Measurements from ENCODE around the gene FPR1.

Gene FPR1

DNA sequence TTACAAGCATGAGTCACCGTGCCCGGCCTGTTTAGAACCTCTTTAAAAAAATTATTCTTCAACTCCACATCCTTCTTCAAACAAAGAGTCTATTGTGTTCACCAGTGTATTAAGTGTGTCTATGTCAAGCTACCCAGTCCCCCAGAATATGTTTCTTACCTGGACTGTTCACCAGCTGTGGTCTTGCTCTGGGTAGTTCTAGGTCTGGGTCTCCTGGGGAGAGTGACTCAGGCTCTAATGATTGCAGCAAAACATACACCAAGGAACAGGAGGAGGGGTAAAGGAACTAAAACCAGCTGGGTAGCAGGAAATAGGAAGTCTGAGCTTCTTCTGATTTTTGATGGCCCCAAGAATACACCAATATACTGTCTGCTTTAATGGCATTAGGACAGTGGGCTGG lies at the start of gene FPR1:
Gene FPR1 (minus strand): TSS at position 224 of the 400 bp plus-strand sequence. CDS start 4,884 bp downstream, outside the sequence.
- no peak for DNase-seq

- no peak for DNase-seq
Measured at GRCh38 chr19:51800473-51801244, 49.0 kb upstream of the FPR1 start.

DNA sequence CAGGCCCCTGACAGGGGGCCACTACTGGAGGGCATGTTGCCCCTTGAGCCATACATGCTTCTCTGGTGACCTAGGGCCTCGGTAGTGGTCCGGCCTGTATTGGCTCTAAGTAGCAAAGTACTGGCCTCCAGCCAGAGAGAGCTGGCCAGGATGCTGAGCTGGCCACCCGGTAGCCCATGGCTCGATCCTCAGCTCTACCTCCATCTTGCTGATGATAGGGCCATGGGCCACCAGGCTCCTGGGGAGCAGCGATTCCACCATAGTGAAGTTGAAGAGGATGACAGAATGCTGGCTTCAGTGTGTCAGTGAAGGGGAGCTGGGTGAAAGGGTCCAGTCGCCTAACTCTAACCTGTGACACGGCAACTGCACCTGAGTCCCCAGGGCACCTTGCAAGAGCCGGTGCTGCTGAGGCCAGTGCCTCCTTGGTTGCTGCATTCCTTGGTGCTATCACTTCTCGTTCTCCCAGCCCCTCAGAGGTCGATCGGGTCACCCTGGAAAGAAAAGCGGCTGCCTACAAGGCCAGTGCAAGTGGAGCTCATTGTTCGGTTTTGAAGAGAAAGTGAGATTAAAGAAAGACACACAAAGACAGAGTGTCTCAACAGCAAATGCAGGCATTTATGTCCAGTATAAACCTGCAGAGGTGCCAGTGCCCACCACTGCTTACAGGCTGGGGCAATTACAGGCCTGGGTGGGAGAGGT lies 48.2 kb upstream of the FPR1 start:
- DNase-seq, result no peak

DNA sequence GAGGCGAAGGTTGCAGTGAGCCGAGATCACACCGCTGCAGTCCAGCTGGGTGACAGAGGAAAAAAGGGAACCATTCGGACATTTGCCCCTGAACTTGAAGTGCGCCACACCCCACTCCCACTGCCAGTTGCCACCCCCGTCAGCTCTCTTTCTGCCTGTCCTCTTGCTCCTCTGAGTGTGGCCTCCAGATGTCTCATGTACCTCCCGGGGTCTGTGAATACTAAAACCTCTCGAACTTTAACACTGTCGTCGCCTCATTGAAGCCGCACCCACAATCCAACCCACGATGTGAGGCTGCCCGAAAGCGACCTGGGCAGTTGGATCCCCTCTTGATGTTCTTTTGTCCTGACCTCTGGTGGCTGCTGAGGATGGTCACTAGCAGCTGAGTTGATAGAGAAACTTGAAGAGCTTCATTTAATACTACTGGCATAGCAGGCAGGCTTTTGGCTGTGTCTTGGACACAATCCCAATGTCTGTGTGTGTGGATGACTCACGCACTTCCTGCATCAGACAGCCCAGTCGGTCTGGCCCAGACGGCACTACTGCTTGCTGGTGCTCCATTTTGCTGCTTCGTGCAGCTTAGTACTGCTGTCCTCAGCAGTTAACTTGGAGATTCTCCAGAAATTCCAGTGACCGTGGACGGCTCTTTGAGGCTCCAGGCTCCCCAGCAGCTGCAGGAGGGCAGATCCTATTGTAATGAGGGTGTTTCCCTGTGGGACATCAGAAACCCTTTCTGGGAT lies 47.5 kb upstream of the FPR1 start:
- no peak for DNase-seq

GRCh38 chr19:51798062-51798461 lies 46.4 kb upstream of the FPR1 start:
- DNase-seq, result no peak

DNA sequence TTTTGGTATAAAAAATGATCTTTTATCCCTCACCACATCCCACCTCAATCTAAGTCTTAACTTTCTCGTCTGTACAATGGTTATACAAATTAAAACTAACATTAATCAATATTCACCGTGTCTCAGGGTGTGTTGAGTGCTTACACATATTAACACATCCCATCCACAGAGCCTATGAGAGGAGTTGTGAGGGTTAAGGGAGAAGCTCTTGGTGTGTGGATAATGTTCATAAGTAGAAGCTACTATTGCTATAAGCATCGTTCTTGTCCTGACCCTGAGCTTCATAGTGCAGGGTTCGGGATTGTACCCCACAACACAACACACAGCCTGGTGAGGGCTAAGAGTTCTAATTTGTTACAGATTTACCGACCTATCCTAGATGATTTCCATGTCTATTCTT lies 45.8 kb upstream of the FPR1 start:
- no peak for DNase-seq

- DNase-seq, result no peak
Measured at GRCh38 chr19:51796195-51796679, 44.6 kb upstream of the FPR1 start.

DNA sequence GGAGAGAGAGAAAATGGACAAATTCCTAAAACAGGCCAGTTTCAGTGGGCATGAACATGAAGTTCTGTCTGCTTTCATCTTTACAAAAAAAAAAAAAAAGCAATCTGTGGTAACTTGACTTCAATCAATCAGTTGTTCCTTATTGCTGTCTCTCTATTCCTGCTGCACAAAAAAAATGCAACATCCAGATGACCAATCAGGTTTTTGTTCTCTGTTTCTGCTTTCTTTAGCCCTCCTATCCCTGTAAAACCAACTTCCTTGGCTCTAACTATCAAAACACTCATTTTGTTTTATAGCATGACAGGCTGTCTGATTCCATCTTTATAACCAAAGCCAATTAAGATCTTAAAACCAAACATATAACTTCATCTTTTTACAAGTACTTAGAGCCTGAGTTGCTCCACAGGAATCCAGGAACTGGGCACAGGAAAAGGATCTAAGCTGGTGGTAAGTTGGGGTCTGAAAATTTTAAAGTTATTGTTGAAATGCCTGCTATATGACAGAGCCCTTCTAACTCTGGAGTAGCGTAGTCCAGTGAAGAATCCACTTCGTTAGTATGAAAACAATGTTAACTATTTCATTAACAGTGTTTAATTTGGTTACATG lies 43.3 kb upstream of the FPR1 start, which contains the start of gene FPR3:
Gene FPR3 (plus strand): TSS at position 273 of the 606 bp plus-strand sequence. CDS start 28,592 bp downstream, outside the sequence.
- no peak for DNase-seq

- no peak for DNase-seq
Measured at GRCh38 chr19:51793994-51794393, 42.3 kb upstream of the FPR1 start.

DNA sequence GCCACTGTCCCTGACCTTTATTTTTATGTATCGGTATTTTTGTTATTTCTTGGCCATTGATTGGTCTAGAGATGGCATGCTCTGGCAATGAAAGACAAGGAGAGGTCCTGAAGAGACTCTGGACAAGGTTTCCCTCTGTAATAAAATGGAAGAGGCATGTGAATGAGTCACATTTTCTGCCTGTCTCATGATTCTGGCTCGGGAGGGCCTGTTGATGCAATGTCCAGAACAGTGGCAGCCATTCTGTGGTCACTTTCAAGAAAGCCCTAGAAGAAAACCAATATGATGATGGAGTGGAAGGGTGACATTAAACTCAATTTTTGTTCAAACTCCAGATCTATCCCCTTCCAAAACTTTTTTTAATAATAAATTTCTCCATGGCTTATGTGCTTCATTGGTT lies 41.3 kb upstream of the FPR1 start:
- no peak for DNase-seq

- DNase-seq, result no peak
Measured at GRCh38 chr19:51789061-51789795, 37.5 kb upstream of the FPR1 start.

DNA sequence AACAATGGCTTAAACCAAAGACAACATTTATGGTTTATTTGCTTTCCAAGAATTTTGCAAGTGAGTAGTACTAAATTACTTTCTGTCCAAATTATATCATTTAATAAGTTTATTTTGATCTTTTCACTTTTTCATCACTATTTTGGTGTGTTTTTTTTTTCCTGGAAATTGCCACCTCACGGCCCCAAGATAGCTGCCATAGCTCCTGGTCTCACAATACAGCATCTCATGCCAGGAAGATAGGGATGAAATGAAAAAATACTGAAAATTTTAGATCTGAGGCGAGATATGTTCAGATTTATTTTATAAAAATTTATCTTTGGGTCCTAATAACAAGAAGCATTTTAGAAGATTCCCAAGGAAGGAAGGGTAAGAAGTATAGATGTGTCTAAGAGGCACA lies 36.4 kb upstream of the FPR1 start:
- no peak for DNase-seq

- no peak for DNase-seq
Measured at GRCh38 chr19:51786646-51787494, 35.2 kb upstream of the FPR1 start.

DNA sequence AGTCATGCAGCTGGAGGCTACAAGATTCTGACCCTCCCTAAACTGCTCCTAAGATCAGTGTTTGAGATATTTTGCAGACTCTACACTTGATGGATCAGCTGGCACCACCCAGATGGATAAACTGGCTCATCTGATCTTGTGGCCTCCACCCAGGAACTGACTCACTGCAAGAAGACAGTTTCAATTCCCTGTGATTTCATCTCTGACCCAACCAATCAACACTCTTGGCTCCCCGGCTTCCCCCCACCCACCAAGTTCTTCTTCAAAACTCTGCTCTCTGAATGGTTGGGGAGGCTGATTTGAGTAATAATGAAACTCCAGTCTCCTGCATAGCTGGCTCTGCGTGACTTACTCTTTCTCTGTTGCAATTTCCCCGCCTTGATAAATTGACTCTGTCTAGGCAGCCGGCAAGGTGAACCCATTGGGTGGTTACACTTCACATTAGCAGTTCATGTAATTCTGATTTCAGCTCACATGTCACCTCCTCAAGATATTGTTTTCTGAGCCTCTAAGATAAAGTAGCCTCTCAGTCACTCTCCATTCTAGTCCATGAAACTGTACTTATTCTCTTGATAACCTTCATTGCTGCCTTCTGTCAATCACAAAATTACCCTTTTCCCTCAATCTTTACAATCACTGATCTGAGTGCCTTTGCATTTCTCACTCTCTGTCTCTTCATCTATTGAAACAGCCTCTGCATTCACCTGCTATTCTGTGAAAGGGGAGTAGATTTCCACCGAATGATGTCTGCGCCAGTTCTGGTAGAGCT lies 33.4 kb upstream of the FPR1 start:
- DNase-seq, result peak; percentile 55

- DNase-seq, result no peak
Measured at GRCh38 chr19:51784109-51784785, 32.6 kb upstream of the FPR1 start.

DNA sequence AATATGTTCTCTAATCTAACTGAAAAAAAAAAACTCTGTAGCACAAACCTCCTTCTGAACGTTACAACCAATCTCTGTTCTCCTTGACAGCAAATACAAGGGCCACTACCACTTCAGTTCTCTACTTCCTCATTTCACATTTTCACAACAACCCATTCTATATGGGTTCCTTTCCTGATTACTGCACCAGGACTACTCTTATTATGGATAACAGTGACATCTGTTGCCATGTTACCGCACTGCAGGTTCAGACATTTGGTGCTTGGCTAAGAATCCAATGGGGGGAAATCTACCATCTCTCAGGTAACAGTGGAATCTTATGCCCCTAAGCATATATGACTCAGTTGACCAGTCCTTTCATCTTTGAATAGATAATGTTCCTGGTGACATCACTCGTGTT lies 31.7 kb upstream of the FPR1 start:
- DNase-seq, result no peak

- no peak for DNase-seq
Measured at GRCh38 chr19:51781999-51782398, 30.3 kb upstream of the FPR1 start.

DNA sequence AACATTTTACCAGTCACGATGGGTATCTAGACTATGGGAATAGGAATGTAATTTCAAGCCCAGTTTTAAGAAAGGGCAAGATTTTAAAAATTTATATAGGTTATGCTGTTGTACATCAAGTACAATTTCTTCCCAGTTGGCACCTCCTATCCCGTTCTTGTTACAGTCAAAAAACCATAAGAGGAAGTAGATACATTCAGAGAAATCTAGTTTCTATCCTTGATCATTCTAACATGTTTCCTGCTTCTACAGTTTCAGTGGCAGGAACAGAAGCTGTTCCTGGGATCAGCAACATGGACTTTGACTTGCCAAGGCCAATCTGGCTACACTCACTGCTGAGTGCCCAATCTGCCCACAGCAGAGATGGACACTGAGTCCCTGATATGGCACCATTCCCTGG lies 28.6 kb upstream of the FPR1 start:
- no peak for DNase-seq

- no peak for DNase-seq
Measured at GRCh38 chr19:51779703-51780102, 28.0 kb upstream of the FPR1 start.

GRCh38 chr19:51779181-51779580 lies 27.5 kb upstream of the FPR1 start:
- DNase-seq, result no peak
